ENCODE data around the gene EHMT1. TPM values are rescaled to one million over a fixed set of nuclear protein-coding genes. Genes with fewer than 3 reads are reported as not detected.

EHMT1 gene
- total RNA-seq, 2 experiments from 2014 or later = 80.6 to 87.8 TPM

DNA sequence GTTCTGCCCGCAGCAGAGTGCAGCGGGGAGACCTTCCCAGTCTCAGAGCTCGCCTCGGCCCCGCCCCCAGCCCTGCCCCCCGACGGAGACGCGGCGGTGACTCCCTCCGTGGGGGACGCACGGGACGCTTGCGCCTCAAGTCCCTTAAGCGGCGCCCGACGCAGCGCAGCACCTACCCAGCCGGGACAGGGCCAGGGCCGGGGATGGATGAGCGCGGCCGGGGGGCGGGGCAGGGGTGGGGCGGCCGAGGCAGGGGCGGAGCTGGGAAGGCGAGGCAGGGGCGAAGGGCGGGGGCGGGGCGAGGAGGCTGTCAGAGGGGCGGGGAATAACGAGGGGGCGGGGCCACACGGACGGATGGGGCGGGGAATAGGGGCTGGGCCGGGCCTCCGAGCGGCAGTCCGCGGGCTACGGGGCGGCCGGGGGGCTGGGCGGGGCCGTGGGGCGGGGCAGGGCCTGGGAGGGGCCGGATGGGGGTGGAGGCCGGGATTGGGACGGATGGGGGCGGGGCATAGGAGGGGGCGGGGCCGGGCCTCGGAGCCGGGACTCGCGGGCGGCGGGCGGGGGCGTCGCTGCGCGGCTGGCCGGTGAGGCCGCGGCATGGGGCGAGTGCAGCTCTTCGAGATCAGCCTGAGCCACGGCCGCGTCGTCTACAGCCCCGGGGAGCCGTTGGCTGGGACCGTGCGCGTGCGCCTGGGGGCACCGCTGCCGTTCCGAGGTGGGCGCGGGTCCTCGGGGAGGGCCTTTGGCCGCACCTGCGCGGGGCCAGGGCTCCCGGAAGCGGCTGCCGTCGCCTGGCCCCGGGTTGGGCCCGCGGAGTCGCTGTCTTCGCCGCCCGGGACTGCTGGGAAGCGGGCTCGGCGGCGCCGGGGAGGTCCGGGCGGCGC lies 13.4 kb upstream of the EHMT1 start, which contains the start of gene ARRDC1:
ARRDC1 (plus strand) TSS at position 566 of the 884 bp plus-strand sequence; CDS start at position 598, 32 bp downstream.
- H3K4me1 Mint-ChIP-seq (ENCODE audit: low read depth) = peaks cover 22% of the 10 kb centered on the region
- intact Hi-C loops (cut with DNase I, micrococcal nuclease) = loop anchor here (1.0 to 10.0 kb wide), 7 partner anchors 13 to 511 kb away; partner anchors contain the start of genes EHMT1 (in 1 of the 2), EXD3 (in 1 of the 2), NOXA1 (in 1 of the 2) and NSMF (in 1 of the 2)
- POLR2A ChIA-PET = interaction anchor here (0.6 to 1.6 kb wide), 6 partner anchors 13 to 580 kb away, joined by 3 to 11 read pairs (median 4); partner anchors contain the start of genes EHMT1, NELFB and ZMYND19

DNA sequence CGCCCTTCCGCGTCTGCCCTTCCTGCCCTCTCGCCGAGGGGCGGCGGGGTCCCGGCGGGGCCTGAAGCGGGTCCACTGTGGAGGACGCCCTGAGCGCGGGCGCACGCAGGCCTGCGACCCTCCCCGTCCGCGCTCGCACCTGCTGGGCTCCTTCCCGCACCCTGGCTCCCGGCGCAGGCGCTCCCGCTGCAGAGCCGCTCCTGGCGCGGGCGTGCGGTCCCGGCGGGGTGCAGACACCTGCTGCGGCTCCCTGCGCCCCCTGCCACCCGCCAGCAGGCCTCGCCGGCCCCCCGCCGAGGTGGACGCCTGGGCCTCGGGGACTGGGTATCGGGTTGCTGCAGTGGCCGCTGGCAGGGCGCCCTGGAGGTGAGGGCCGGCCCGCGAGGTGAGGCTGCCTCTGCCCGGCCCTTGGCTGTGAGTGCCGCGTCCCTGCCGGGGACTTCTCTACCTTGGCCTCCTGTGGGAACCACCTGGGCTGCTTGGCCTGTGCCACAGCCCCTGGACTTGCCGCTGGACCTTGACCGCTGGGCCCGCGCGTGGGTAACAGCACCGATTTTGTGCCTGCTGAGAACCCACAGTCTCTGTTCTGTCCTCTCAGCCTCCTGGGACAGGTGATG lies 12.7 kb upstream of the EHMT1 start:
- Mint-ChIP-seq H3K4me3 (peak overlapping the region; percentile 88), H3K27ac (peak overlapping the region; percentile 47), H3K36me3 (ENCODE audit: low read depth) (no peaks in the 10 kb centered on the region), H3K9me3 (no peaks in the 10 kb centered on the region), H3K4me1 (ENCODE audit: low read depth) (peaks cover 22% of the 10 kb centered on the region), H3K27me3 (no peaks in the 10 kb centered on the region)
- CTCF ChIA-PET = no interaction called here
- peak overlapping the region; percentile 58 for H3K4me3 ChIP-seq (ENCODE audit: low read length)
- intact Hi-C loops (cut with DNase I, micrococcal nuclease) = loop anchor here in 1 of 2 experiments (5.0 to 10.0 kb wide), 3 partner anchors 149 to 511 kb away; partner anchors contain the start of genes EXD3, NOXA1 and NSMF
- H3K27me3 ChIP-seq (ENCODE audit: control insufficient read depth in 1 of 2, insufficient read depth in 2 of 2, low read length in 2 of 2) = no peaks in the 10 kb centered on the region
- no peak for ATAC-seq (ENCODE audit: poor library complexity)
- peaks cover 4% of the 10 kb centered on the region for H3K36me3 ChIP-seq (ENCODE audit: insufficient read depth, low read length)
- POLR2A ChIA-PET = interaction anchor here (1.6 kb wide), 1 partner anchor 16 kb away, joined by 8 read pairs; the partner anchor contains the start of gene ZMYND19
- H3K4me1 ChIP-seq (ENCODE audit: insufficient read depth, low read length) = peaks cover 33% of the 10 kb centered on the region
- TF ChIP-seq, protein P1, sequence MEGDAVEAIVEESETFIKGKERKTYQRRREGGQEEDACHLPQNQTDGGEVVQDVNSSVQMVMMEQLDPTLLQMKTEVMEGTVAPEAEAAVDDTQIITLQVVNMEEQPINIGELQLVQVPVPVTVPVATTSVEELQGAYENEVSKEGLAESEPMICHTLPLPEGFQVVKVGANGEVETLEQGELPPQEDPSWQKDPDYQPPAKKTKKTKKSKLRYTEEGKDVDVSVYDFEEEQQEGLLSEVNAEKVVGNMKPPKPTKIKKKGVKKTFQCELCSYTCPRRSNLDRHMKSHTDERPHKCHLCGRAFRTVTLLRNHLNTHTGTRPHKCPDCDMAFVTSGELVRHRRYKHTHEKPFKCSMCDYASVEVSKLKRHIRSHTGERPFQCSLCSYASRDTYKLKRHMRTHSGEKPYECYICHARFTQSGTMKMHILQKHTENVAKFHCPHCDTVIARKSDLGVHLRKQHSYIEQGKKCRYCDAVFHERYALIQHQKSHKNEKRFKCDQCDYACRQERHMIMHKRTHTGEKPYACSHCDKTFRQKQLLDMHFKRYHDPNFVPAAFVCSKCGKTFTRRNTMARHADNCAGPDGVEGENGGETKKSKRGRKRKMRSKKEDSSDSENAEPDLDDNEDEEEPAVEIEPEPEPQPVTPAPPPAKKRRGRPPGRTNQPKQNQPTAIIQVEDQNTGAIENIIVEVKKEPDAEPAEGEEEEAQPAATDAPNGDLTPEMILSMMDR (IDR thresholded peaks at IDR 0.05) = no peak
- H3K27ac ChIP-seq (ENCODE audit: low read depth in 1 of 2, low read length in 2 of 2) = no peak overlapping the region
- DNase-seq = peak in 2 of 14 experiments; percentile 18 to 45
- no peaks in the 10 kb centered on the region for H3K9me3 ChIP-seq (ENCODE audit: control insufficient read depth in 1 of 2, insufficient read depth in 1 of 2, low read length in 2 of 2)

More for the DNA sequence above, 13.4 kb upstream of the EHMT1 start, which contains the start of gene ARRDC1:
- H3K4me3 Mint-ChIP-seq = peak within 1 kb of the TSS; percentile 88
- Histone ChIP-seq H3K27me3 (ENCODE audit: control insufficient read depth in 1 of 2, insufficient read depth in 2 of 2, low read length in 2 of 2) (no peaks in the 10 kb centered on the region), H3K27ac (ENCODE audit: low read depth in 1 of 2, low read length in 2 of 2) (no peak within 1 kb of the TSS), H3K9me3 (ENCODE audit: control insufficient read depth in 1 of 2, insufficient read depth in 1 of 2, low read length in 2 of 2) (no peaks in the 10 kb centered on the region), H3K4me3 (ENCODE audit: low read length) (peak within 1 kb of the TSS; percentile 58), H3K4me1 (ENCODE audit: insufficient read depth, low read length) (peaks cover 31% of the 10 kb centered on the region), H3K36me3 (ENCODE audit: insufficient read depth, low read length) (peaks cover 4% of the 10 kb centered on the region)
- ATAC-seq (ENCODE audit: poor library complexity) (peak; percentile 89), DNase-seq (peak; percentile 87 to 98 (median 94))
- H3K36me3 Mint-ChIP-seq (ENCODE audit: low read depth) = no peaks in the 10 kb centered on the region
- H3K9me3 Mint-ChIP-seq = no peaks in the 10 kb centered on the region
- TF ChIP-seq, protein P1 (IDR thresholded peaks at IDR 0.05) = no peak
- peak within 1 kb of the TSS; percentile 47 for H3K27ac Mint-ChIP-seq
- CTCF ChIA-PET = no interaction called here
- no peaks in the 10 kb centered on the region for H3K27me3 Mint-ChIP-seq

DNA sequence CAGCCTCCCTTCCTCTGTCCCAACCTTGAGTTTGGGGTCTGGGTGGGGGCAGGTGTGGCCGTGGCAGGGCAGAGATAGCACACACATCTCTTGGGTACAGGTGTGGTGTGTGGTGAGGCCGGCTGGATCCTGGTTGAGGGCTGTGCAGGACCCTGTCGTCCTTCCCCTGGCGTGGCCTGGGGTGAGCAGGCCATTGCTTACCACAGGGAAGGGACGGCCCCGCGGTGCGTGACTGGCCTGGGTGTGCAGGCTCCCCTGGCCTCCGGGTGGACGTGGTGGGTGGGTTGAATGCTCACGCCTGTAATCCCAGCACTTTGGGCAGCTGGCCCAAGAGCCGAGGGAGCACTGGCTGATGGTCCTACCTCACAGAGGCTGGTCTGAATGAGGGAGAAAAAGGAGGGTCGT lies 12.1 kb upstream of the EHMT1 start:
- Histone ChIP-seq H3K9me3 (ENCODE audit: control insufficient read depth in 1 of 2, insufficient read depth in 1 of 2, low read length in 2 of 2) (no peaks in the 10 kb centered on the region), H3K36me3 (ENCODE audit: insufficient read depth, low read length) (peaks cover 4% of the 10 kb centered on the region), H3K4me1 (ENCODE audit: insufficient read depth, low read length) (peaks cover 39% of the 10 kb centered on the region), H3K4me3 (ENCODE audit: low read length) (peak overlapping the region; percentile 58), H3K27me3 (ENCODE audit: control insufficient read depth in 1 of 2, insufficient read depth in 2 of 2, low read length in 2 of 2) (no peaks in the 10 kb centered on the region), H3K27ac (ENCODE audit: low read depth in 1 of 2, low read length in 2 of 2) (no peak overlapping the region)
- Mint-ChIP-seq H3K9me3 (no peaks in the 10 kb centered on the region), H3K4me1 (ENCODE audit: low read depth) (peaks cover 27% of the 10 kb centered on the region), H3K4me3 (peak overlapping the region; percentile 88), H3K27me3 (no peaks in the 10 kb centered on the region), H3K36me3 (ENCODE audit: low read depth) (no peaks in the 10 kb centered on the region), H3K27ac (peak overlapping the region; percentile 47)
- CTCF ChIA-PET = no interaction called here
- intact Hi-C loops (cut with DNase I, micrococcal nuclease) = loop anchor here in 1 of 2 experiments (5.0 to 10.0 kb wide), 3 partner anchors 149 to 512 kb away; partner anchors contain the start of genes EXD3, NOXA1 and NSMF
- peak in 1 of 14 experiments; percentile 51 for DNase-seq
- TF ChIP-seq, protein P1 (IDR thresholded peaks at IDR 0.05) = no peak
- POLR2A ChIA-PET = no interaction called here
- no peak for ATAC-seq (ENCODE audit: poor library complexity)

Data from CD4-positive, alpha-beta T cell (primary cell).